Measurements from ENCODE around the gene DPF3. TPM values are rescaled to one million over a fixed set of nuclear protein-coding genes. Genes with fewer than 3 reads are reported as not detected.

DPF3 gene
- total and polyA plus RNA-seq, 2 of the 13 experiments (the other 11 are each of a cell fraction or from before 2014, with no cell fraction given) = 0.09 to 0.60 TPM

DNA sequence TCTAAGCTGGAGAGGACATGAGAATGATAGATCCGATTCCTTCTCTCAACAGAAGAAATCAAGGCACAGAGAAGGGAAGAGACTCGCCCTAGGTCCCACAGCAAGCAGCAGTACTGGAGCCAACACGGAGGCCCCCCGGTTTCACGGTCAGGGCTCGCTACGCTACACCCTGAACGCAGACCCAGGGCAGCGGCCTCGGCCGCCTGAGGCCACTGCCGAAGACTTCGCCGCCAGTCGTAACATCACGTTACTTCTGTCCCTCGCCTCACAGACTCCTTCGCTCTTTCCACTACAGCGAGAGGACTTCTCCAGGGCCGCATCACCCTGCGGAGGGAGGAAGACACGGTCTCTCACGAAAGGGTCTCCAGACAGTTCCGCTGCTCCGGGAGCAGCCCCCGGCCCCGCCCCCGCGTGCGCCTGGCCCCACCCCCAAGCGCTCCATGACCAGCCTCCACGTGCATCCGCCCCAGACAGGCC is 32.0 kb upstream of the DPF3 start (continued):
- no peak for TF ChIP-seq SCMH1 (CRISPR knock-in tag; IDR thresholded peaks at IDR 0.05; ENCODE audit: borderline replicate concordance)
- TF ChIP-seq TBX2 (CRISPR knock-in tag; IDR thresholded peaks at IDR 0.05; ENCODE audit: borderline replicate concordance) = no peak
- TF ChIP-seq ASH2L (IDR thresholded peaks at IDR 0.05; ENCODE audit: insufficient read length, low read depth, low read length) = peak; percentile 26
- TF ChIP-seq GATAD1 (CRISPR knock-in tag; IDR thresholded peaks at IDR 0.05) = no peak
- TF ChIP-seq KLF15 (CRISPR knock-in tag; IDR thresholded peaks at IDR 0.05; ENCODE audit: borderline replicate concordance) = no peak
- no peak for TF ChIP-seq SKIL (CRISPR knock-in tag; IDR thresholded peaks at IDR 0.05; ENCODE audit: borderline replicate concordance)
- TF ChIP-seq HNF4G (IDR thresholded peaks at IDR 0.05; ENCODE audit: borderline replicate concordance, low read depth, low read length) = no peak
- no peak for TF ChIP-seq HNF4G (CRISPR knock-in tag; IDR thresholded peaks at IDR 0.05; ENCODE audit: borderline replicate concordance, low read depth)
- no peak for TF ChIP-seq ZNF850 (CRISPR knock-in tag; conservative IDR thresholded peaks at IDR 0.05)
- TF ChIP-seq ZBTB1 (CRISPR knock-in tag; IDR thresholded peaks at IDR 0.05; ENCODE audit: borderline replicate concordance) = no peak
- TF ChIP-seq ZNF329 (CRISPR knock-in tag; IDR thresholded peaks at IDR 0.05; ENCODE audit: low read depth) = 0 out of 2 replicates have a peak, but pooled peaks have one; percentile 24
- TF ChIP-seq, protein P1, sequence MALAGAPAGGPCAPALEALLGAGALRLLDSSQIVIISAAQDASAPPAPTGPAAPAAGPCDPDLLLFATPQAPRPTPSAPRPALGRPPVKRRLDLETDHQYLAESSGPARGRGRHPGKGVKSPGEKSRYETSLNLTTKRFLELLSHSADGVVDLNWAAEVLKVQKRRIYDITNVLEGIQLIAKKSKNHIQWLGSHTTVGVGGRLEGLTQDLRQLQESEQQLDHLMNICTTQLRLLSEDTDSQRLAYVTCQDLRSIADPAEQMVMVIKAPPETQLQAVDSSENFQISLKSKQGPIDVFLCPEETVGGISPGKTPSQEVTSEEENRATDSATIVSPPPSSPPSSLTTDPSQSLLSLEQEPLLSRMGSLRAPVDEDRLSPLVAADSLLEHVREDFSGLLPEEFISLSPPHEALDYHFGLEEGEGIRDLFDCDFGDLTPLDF (CRISPR knock-in tag; IDR thresholded peaks at IDR 0.05) = no peak
- 0 out of 2 replicates have a peak, but pooled peaks have one; percentile 5 for TF ChIP-seq SALL1 (CRISPR knock-in tag; IDR thresholded peaks at IDR 0.05)
- TF ChIP-seq MLLT10 (CRISPR knock-in tag; IDR thresholded peaks at IDR 0.05) = no peak
- no peak; a peak in 1 of 4 replicates for TF ChIP-seq POLR2A (IDR thresholded peaks at IDR 0.05; ENCODE audit: insufficient read depth in 1 of 2, low read depth in 2 of 2, low read length in 2 of 2)
- no peak for TF ChIP-seq ZNF30 (CRISPR knock-in tag; IDR thresholded peaks at IDR 0.05)
- no peak for TF ChIP-seq ZNF616 (CRISPR knock-in tag; IDR thresholded peaks at IDR 0.05; ENCODE audit: low read depth)
- no peak for TF ChIP-seq KAT8 (CRISPR knock-in tag; IDR thresholded peaks at IDR 0.05)
- no peak for TF ChIP-seq ZNF605 (CRISPR knock-in tag; IDR thresholded peaks at IDR 0.05)
- TF ChIP-seq, protein P2, sequence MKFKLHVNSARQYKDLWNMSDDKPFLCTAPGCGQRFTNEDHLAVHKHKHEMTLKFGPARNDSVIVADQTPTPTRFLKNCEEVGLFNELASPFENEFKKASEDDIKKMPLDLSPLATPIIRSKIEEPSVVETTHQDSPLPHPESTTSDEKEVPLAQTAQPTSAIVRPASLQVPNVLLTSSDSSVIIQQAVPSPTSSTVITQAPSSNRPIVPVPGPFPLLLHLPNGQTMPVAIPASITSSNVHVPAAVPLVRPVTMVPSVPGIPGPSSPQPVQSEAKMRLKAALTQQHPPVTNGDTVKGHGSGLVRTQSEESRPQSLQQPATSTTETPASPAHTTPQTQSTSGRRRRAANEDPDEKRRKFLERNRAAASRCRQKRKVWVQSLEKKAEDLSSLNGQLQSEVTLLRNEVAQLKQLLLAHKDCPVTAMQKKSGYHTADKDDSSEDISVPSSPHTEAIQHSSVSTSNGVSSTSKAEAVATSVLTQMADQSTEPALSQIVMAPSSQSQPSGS (CRISPR knock-in tag; IDR thresholded peaks at IDR 0.05) = no peak
- TF ChIP-seq TCF12 (IDR thresholded peaks at IDR 0.05) = no peak
- TF ChIP-seq TCF12 (CRISPR knock-in tag; IDR thresholded peaks at IDR 0.05) = no peak
- no peak for TF ChIP-seq ZNF780A (CRISPR knock-in tag; IDR thresholded peaks at IDR 0.05)
- TF ChIP-seq HDAC2 (CRISPR knock-in tag; IDR thresholded peaks at IDR 0.05) = 0 out of 2 replicates have a peak, but pooled peaks have one; percentile 3
- TF ChIP-seq ZNF224 (CRISPR knock-in tag; IDR thresholded peaks at IDR 0.05) = no peak
- TF ChIP-seq RELA (CRISPR knock-in tag; IDR thresholded peaks at IDR 0.05) = no peak
- TF ChIP-seq NR2F1 (CRISPR knock-in tag; IDR thresholded peaks at IDR 0.05) = no peak
- TF ChIP-seq SMC3 (IDR thresholded peaks at IDR 0.05; ENCODE audit: low read length) = no peak
